Measurements from ENCODE around the gene NSRP1. TPM values are rescaled to one million over a fixed set of nuclear protein-coding genes. Genes with fewer than 3 reads are reported as not detected.

The NSRP1 gene
- total RNA-seq, 4 donors from 2014 or later: 7.4 to 23.8 (median 17.8) TPM

DNA sequence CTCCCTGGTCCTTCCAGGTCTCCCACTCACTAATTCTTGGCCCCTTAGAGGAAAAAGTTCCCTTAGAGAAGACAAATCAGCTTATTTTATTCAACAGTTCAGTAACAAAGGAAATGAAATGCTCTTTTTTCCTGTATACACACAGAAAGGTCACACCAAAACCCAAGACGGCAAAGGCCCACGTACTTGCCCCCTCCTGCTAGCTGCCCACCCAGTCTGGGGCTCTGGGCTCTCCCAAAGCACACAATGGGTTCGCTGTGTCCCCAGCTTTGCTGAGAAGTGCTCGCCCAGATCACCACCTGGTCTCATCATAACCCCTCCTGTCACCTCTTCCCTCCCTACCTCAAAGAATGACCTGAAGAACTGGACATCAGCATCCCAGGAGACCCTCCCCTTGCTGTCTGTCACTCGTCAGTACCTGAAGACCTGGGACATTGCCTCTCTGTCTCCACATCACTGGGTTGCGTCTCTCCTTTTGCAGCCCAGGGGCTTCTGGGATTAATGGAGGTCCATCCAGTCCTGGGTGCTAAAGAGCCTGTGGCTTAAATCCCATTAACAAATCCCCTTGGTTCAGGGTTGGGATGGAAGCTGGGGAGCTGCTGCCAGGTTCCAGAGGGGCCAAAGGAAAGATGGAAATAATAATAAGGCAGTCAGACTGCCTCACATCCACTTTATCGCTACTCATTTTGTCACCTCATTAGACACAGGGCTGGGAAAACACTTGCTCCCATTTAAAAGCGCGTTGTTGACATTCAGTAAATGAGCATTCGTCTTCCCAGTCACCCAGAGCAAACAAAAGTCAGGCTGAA is 115.6 kb downstream of the NSRP1 start:
- WGBS, 2 donors: 80 to 85% methylated on average over 10 of the region's 10 CpGs
- peak in 1 of 2 donors; percentile 68 for DNase-seq (ENCODE audit: low spot score in 2 of 2)
- TF ChIP-seq, protein P1, sequence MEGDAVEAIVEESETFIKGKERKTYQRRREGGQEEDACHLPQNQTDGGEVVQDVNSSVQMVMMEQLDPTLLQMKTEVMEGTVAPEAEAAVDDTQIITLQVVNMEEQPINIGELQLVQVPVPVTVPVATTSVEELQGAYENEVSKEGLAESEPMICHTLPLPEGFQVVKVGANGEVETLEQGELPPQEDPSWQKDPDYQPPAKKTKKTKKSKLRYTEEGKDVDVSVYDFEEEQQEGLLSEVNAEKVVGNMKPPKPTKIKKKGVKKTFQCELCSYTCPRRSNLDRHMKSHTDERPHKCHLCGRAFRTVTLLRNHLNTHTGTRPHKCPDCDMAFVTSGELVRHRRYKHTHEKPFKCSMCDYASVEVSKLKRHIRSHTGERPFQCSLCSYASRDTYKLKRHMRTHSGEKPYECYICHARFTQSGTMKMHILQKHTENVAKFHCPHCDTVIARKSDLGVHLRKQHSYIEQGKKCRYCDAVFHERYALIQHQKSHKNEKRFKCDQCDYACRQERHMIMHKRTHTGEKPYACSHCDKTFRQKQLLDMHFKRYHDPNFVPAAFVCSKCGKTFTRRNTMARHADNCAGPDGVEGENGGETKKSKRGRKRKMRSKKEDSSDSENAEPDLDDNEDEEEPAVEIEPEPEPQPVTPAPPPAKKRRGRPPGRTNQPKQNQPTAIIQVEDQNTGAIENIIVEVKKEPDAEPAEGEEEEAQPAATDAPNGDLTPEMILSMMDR (IDR thresholded peaks at IDR 0.05): no peak
- no peak for TF ChIP-seq POLR2A (IDR thresholded peaks at IDR 0.05)
- H3K4me3 ChIP-seq (ENCODE audit: low read depth, poor library complexity, severe bottlenecking): no peak overlapping the region
- intact Hi-C loops (cut with DNase I; ENCODE audit: low total_unique reads): no loop called here

DNA sequence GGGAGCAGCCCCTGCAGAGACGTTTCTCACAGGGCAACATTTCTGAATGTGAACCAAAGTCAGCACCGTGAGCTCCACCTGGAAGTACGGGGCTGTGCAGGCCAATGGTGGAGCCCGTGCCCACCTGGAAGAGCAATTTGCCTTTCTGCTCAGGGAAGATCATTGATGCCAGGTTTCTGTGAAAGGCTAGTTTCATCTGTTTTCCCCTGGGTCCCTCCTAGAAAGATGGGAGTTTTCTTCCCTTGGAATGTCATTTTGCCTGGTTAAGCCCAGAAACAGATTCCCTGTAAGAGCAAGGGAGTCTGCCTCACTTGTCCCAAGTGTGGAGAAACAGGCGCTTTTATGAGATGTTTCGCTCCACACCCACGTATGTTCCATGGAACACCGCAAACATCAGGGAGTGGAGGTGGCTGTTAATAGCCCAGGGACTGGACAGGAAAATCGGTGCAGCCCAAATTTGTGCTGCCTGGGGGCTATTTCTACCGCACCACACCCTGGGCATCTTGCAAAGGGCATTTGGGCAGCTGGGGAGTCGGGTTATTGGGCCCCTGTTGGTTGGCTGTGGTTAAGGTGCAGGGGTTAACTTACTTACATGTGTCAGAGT is 116.3 kb downstream of the NSRP1 start:
- peak in 1 of 2 donors; percentile 74 for DNase-seq (ENCODE audit: low spot score in 2 of 2)
- TF ChIP-seq, protein P1 (IDR thresholded peaks at IDR 0.05): no peak
- TF ChIP-seq POLR2A (IDR thresholded peaks at IDR 0.05): no peak
- intact Hi-C loops (cut with DNase I; ENCODE audit: low total_unique reads): no loop called here
- H3K4me3 ChIP-seq (ENCODE audit: low read depth, poor library complexity, severe bottlenecking): no peak overlapping the region
- WGBS, 2 donors: 70 to 78% methylated on average over 11 of the region's 11 CpGs

DNA sequence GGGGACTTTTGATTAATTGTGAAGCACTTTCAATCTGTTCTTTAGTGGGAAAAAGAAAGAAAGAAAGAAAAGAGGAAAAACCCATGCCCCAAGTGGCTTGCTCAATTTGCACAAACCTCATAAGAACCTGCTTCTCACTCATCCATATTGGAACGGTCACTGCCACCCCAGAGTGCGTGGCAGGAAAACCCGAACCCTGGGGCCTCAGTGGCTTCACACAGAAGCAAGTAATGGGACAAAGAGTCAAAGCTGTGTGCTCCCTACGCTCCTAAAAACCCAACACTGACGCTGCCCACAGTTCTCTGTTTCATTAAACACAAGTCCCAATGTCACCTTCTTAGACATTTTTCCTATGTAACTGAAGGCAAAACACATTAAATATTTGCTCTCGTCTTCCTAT is 117.7 kb downstream of the NSRP1 start:
- H3K4me3 ChIP-seq (ENCODE audit: low read depth, poor library complexity, severe bottlenecking): no peak overlapping the region
- no peak for TF ChIP-seq POLR2A (IDR thresholded peaks at IDR 0.05)
- TF ChIP-seq, protein P1 (IDR thresholded peaks at IDR 0.05): no peak
- WGBS, 2 donors: 82 to 87% methylated on average over 6 of the region's 6 CpGs
- intact Hi-C loops (cut with DNase I; ENCODE audit: low total_unique reads): no loop called here
- peak in 1 of 2 donors; percentile 81 for DNase-seq (ENCODE audit: low spot score in 2 of 2)

DNA sequence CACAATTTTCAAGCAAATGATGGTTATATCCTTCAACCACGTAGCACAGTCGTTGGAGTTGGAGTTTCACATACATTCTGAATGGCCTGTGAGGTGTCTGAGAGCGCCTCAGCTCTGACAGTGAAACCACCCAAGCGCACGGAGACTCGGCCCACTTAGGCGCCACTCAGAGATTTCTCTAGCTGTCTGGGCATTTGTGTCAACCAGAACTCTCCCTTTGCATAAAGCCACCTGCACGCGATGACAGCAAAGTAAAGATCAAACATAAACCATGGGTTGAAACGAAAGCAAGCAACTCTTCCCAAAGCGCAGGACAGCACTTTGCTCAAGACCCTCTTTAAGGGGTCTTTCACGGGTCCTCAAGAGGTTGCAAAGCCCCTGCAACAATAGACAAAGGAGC is 118.3 kb downstream of the NSRP1 start:
- WGBS, 2 donors: 30 to 46% methylated on average over 12 of the region's 12 CpGs
- peak in 1 of 2 donors; percentile 49 for DNase-seq (ENCODE audit: low spot score in 2 of 2)
- intact Hi-C loops (cut with DNase I; ENCODE audit: low total_unique reads): no loop called here
- no peak overlapping the region for H3K4me3 ChIP-seq (ENCODE audit: low read depth, poor library complexity, severe bottlenecking)
- TF ChIP-seq, protein P1 (IDR thresholded peaks at IDR 0.05): no peak
- TF ChIP-seq POLR2A (IDR thresholded peaks at IDR 0.05): no peak

DNA sequence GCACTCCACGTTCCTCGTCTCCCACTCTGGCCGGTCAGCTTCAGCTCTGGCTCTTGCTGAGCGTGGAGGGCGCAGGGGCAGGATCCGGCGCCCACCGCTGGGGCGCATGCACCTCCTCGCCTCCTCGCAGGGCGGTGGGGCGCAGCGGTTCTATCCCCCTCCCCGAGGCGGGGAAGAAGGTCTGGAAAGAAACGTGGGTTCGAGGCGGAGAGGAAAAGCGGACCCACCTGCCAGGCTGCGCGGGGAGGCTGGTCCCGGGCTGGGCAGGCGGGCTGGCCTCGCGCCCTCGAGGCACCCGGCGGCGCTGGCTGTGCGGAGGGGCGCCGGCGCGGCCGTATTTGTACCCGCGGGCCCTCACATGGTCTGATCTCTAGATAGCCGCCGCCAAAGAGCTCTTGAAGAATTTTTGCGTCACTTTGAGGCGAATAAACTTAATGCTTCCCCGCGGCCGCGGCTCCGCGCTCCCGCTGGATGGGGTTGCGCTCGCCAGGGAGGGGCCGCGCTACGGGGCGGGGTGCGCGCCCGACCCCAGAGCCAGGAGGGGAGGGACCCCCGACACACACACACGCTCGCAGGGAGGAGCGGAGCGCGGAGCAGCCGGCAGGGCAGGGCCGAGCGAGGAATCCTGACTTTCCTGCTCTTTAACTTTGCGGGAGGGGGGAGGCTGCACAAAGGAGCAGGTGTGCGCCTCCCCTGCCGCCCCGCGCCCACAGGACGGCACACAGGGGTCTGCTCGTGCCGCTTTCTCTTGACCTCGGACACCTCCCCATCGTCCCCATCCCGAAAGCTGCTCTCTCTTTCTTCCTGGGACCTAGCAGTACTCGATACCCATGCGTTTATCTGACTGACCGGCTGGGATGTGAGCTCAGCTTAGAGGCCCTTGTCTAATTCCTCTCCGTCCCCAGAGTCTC is 119.0 kb downstream of the NSRP1 start, which contains the start of gene SLC6A4:
Gene SLC6A4, minus strand, starts transcription at position 312 of the 911 bp plus-strand sequence. CDS start 13,739 bp downstream, outside the sequence.
- intact Hi-C loops (cut with DNase I; ENCODE audit: low total_unique reads): no loop called here

More for the DNA sequence above, 119.0 kb downstream of the NSRP1 start, which contains the start of gene SLC6A4:
- 7 to 10% methylated on average over 35 to 46 of the region's 82 CpGs for WGBS, 2 donors
- no peak for TF ChIP-seq POLR2A (IDR thresholded peaks at IDR 0.05)
- TF ChIP-seq, protein P1 (IDR thresholded peaks at IDR 0.05): no peak
- H3K4me3 ChIP-seq (ENCODE audit: low read depth, poor library complexity, severe bottlenecking): peak within 1 kb of the TSS; percentile 14
- peak in 1 of 2 donors; percentile 78 for DNase-seq (ENCODE audit: low spot score in 2 of 2)
